HepG2 (cell line): Measurements from ENCODE around the gene IL4I1. TPM values are rescaled to one million over a fixed set of nuclear protein-coding genes. Genes with fewer than 3 reads are reported as not detected.

Source experiments
- ATRX ChIP-seq: sonication (generic); formaldehyde crosslinking; IDR thresholded peaks from 2 replicates; pipeline ENCODE4 v1.4.0; 2020; ENCODE audit warnings: missing genetic modification reagents, borderline replicate concordance
- CEBPB ChIP-seq: IDR thresholded peaks from 2 replicates; pipeline ENCODE4 v1.6.1; 2011; ENCODE audit warnings: low read depth, low read length, improper control_type of control experiment, borderline replicate concordance
- HDAC6 ChIP-seq: fragments of 200-600 bp; sonication (generic); IDR thresholded peaks from 2 replicates; pipeline ENCODE4 v1.7.0; 2017; ENCODE audit warnings: mild to moderate bottlenecking, antibody characterized with exemption, low read length, low read depth
- HOXA5 ChIP-seq: sonication (generic); formaldehyde crosslinking; IDR thresholded peaks from 2 replicates; pipeline ENCODE4 v1.4.0; 2020; ENCODE audit warnings: missing genetic modification reagents
- KDM5A ChIP-seq: fragments of 200-600 bp; sonication (generic); IDR thresholded peaks from 2 replicates; pipeline ENCODE4 v1.7.0; 2018; ENCODE audit warnings: antibody characterized with exemption, mild to moderate bottlenecking, low read length, borderline replicate concordance
- STAG1 ChIP-seq: sonication (generic); formaldehyde crosslinking; IDR thresholded peaks from 2 replicates; pipeline ENCODE4 v1.4.0; 2020; ENCODE audit warnings: missing genetic modification reagents
- TCF12 ChIP-seq, 2 experiments: fragments of 450-650 bp in 1 of 2; sonication (generic) in 1 of 2; formaldehyde crosslinking in 1 of 2; IDR thresholded peaks; 2 replicates each; pipeline versions ENCODE4 v1.6.1 to v1.8.0; 2017 to 2022; ENCODE audit warnings: antibody characterized with exemption in 1 of 2, mild to moderate bottlenecking in 1 of 2, missing genetic modification reagents in 1 of 2, moderate library complexity in 1 of 2
- ZNF660 ChIP-seq: sonication (generic); formaldehyde crosslinking; IDR thresholded peaks from 2 replicates; pipeline ENCODE4 v1.5.1; 2020; ENCODE audit warnings: mild to moderate bottlenecking, low read depth, missing genetic modification reagents, borderline replicate concordance
- ZNF737 ChIP-seq: sonication (generic); formaldehyde crosslinking; IDR thresholded peaks from 2 replicates; pipeline ENCODE4 v1.5.0; 2020; ENCODE audit warnings: missing genetic modification reagents, mild to moderate bottlenecking, borderline replicate concordance
- ZNF746 ChIP-seq: sonication (generic); formaldehyde crosslinking; IDR thresholded peaks from 2 replicates; pipeline ENCODE4 v1.8.0; 2022; ENCODE audit warnings: mild to moderate bottlenecking, missing genetic modification reagents
- polyA plus RNA-seq, 8 experiments: library from polyadenylated mRNA; depleted of rRNA in 3 of 8; stranded (reverse) in 7 of 8; unstranded in 1 of 8; fragments of >200 nt; fragmentation: Illumina TruSeq in 4 of 8; extraction: Trizol in 4 of 8; gene quantifications; 2 replicates each; pipeline versions ENCODE4 v1.2.1 to v1.2.3, GENCODE V29; 2011 to 2016; ENCODE audit warnings: low read depth in 4 of 8, missing spikeins in 1 of 8, mixed read lengths in 1 of 8; ENCODE audit not compliant: insufficient read depth in 1 of 8
- total RNA-seq, 5 experiments: library from RNA; depleted of rRNA; stranded (reverse); fragments of >200 nt; fragmentation: Illumina TruSeq; extraction: Trizol; gene quantifications; 2 replicates each; pipeline ENCODE4 v1.2.3, GENCODE V29; 2016; ENCODE audit warnings: low read depth in 1 of 5
- TF ChIP-seq, protein P1 (sequence below): IDR thresholded peaks from 2 replicates; pipeline ENCODE4 v1.6.1; 2016
- TF ChIP-seq, protein P2 (sequence below): sonication (generic); formaldehyde crosslinking; IDR thresholded peaks from 2 replicates; pipeline ENCODE4 v1.5.0; 2020; ENCODE audit warnings: mild to moderate bottlenecking, missing genetic modification reagents, borderline replicate concordance
- TF ChIP-seq, protein P3 (sequence below): sonication (generic); formaldehyde crosslinking; IDR thresholded peaks from 2 replicates; pipeline ENCODE4 v1.4.0; 2020; ENCODE audit warnings: missing genetic modification reagents, borderline replicate concordance
- TF ChIP-seq, protein P4 (sequence below): sonication (generic); formaldehyde crosslinking; IDR thresholded peaks from 2 replicates; pipeline ENCODE4 v1.5.0; 2020; ENCODE audit warnings: mild to moderate bottlenecking, missing genetic modification reagents
- TF ChIP-seq, protein P5 (sequence below): sonication (generic); formaldehyde crosslinking; IDR thresholded peaks from 2 replicates; pipeline ENCODE4 v1.4.0; 2020; ENCODE audit warnings: missing genetic modification reagents
- TF ChIP-seq, protein P6 (sequence below): sonication (generic); formaldehyde crosslinking; conservative IDR thresholded peaks from 2 replicates; pipeline ENCODE4 v1.4.0; 2020; ENCODE audit warnings: missing genetic modification reagents

Gene IL4I1
- total and polyA plus RNA-seq, 2 of the 13 experiments (the other 11 are each of a cell fraction or from before 2014, with no cell fraction given), result not detected

DNA sequence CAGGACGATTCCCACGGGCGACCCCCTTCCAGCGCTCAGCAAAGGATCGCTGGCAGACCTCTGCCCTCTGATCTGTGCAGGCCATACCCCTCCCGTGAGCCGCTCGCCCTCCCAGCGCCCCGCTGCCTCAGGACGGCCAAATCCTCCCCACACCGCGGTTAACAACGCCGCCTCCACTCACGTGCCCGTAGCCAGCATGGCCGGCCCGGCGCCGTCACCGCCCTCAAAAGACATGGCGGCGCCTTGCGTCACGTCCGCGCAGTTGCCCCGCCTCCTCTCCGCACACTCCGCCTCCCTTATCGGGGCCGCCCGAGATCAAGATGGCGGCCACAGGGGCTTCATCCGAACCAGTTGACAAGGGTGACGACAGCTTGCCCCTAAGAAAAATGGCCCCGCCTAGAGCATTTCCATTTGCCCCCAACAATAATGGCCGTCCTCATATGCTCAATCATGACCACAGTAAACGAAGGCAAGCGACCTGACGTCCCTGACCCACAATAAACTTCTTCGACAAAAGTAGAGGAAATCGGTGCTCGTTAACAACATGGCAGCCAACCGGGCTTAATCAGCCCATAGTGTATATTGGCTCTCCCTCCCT, 20.2 kb downstream of the IL4I1 start (continued):
- TF ChIP-seq, protein P1, sequence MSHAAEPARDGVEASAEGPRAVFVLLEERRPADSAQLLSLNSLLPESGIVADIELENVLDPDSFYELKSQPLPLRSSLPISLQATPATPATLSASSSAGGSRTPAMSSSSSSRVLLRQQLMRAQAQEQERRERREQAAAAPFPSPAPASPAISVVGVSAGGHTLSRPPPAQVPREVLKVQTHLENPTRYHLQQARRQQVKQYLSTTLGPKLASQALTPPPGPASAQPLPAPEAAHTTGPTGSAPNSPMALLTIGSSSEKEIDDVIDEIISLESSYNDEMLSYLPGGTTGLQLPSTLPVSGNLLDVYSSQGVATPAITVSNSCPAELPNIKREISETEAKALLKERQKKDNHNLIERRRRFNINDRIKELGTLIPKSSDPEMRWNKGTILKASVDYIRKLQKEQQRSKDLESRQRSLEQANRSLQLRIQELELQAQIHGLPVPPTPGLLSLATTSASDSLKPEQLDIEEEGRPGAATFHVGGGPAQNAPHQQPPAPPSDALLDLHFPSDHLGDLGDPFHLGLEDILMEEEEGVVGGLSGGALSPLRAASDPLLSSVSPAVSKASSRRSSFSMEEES, result no peak
- TF ChIP-seq, protein P2, sequence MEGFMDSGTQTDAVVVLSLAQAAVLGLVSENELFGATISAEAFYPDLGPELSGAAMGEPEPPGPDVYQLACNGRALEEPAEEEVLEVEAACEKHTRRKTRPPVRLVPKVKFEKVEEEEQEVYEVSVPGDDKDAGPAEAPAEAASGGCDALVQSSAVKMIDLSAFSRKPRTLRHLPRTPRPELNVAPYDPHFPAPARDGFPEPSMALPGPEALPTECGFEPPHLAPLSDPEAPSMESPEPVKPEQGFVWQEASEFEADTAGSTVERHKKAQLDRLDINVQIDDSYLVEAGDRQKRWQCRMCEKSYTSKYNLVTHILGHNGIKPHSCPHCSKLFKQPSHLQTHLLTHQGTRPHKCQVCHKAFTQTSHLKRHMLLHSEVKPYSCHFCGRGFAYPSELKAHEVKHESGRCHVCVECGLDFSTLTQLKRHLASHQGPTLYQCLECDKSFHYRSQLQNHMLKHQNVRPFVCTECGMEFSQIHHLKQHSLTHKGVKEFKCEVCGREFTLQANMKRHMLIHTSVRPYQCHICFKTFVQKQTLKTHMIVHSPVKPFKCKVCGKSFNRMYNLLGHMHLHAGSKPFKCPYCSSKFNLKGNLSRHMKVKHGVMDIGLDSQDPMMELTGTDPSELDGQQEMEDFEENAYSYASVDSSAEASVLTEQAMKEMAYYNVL, result 0 out of 2 replicates have a peak, but pooled peaks have one; percentile 6
- TF ChIP-seq, protein P3, sequence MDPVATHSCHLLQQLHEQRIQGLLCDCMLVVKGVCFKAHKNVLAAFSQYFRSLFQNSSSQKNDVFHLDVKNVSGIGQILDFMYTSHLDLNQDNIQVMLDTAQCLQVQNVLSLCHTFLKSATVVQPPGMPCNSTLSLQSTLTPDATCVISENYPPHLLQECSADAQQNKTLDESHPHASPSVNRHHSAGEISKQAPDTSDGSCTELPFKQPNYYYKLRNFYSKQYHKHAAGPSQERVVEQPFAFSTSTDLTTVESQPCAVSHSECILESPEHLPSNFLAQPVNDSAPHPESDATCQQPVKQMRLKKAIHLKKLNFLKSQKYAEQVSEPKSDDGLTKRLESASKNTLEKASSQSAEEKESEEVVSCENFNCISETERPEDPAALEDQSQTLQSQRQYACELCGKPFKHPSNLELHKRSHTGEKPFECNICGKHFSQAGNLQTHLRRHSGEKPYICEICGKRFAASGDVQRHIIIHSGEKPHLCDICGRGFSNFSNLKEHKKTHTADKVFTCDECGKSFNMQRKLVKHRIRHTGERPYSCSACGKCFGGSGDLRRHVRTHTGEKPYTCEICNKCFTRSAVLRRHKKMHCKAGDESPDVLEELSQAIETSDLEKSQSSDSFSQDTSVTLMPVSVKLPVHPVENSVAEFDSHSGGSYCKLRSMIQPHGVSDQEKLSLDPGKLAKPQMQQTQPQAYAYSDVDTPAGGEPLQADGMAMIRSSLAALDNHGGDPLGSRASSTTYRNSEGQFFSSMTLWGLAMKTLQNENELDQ (CRISPR knock-in tag), result no peak
- TF ChIP-seq, protein P4, sequence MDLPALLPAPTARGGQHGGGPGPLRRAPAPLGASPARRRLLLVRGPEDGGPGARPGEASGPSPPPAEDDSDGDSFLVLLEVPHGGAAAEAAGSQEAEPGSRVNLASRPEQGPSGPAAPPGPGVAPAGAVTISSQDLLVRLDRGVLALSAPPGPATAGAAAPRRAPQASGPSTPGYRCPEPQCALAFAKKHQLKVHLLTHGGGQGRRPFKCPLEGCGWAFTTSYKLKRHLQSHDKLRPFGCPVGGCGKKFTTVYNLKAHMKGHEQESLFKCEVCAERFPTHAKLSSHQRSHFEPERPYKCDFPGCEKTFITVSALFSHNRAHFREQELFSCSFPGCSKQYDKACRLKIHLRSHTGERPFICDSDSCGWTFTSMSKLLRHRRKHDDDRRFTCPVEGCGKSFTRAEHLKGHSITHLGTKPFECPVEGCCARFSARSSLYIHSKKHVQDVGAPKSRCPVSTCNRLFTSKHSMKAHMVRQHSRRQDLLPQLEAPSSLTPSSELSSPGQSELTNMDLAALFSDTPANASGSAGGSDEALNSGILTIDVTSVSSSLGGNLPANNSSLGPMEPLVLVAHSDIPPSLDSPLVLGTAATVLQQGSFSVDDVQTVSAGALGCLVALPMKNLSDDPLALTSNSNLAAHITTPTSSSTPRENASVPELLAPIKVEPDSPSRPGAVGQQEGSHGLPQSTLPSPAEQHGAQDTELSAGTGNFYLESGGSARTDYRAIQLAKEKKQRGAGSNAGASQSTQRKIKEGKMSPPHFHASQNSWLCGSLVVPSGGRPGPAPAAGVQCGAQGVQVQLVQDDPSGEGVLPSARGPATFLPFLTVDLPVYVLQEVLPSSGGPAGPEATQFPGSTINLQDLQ, result 0 out of 2 replicates have a peak, but pooled peaks have one; percentile 12
- TF ChIP-seq STAG1 (CRISPR knock-in tag), result no peak
- TF ChIP-seq HDAC6, result no peak
- peak; percentile 65; the same call in 1 of the 2 replicates for TF ChIP-seq KDM5A
- no peak for TF ChIP-seq TCF12 (IDR thresholded peaks at IDR 0.05)
- TF ChIP-seq TCF12 (CRISPR knock-in tag; IDR thresholded peaks at IDR 0.05), result no peak
- no peak for TF ChIP-seq ZNF737 (CRISPR knock-in tag)
- TF ChIP-seq CEBPB, result peak; percentile 84; the same call in 1 of the 2 replicates
- no peak for TF ChIP-seq ZNF660
- TF ChIP-seq, protein P5, sequence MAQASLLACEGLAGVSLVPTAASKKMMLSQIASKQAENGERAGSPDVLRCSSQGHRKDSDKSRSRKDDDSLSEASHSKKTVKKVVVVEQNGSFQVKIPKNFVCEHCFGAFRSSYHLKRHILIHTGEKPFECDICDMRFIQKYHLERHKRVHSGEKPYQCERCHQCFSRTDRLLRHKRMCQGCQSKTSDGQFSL (CRISPR knock-in tag), result no peak
- TF ChIP-seq ZNF746 (CRISPR knock-in tag), result 0 out of 2 replicates have a peak, but pooled peaks have one; percentile 11
- TF ChIP-seq HOXA5, result no peak; the same call in 1 of the 2 replicates
- TF ChIP-seq, protein P6, sequence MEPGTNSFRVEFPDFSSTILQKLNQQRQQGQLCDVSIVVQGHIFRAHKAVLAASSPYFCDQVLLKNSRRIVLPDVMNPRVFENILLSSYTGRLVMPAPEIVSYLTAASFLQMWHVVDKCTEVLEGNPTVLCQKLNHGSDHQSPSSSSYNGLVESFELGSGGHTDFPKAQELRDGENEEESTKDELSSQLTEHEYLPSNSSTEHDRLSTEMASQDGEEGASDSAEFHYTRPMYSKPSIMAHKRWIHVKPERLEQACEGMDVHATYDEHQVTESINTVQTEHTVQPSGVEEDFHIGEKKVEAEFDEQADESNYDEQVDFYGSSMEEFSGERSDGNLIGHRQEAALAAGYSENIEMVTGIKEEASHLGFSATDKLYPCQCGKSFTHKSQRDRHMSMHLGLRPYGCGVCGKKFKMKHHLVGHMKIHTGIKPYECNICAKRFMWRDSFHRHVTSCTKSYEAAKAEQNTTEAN (CRISPR knock-in tag), result no peak
- no peak for TF ChIP-seq ATRX (CRISPR knock-in tag)
